T-helper 2 cell treated with Interferon-gamma antibody and Interleukin-4, amounts not matched to agents 5 μg/mL and 100 μg/mL, for 36 hours (primary cell): ENCODE results near the gene ZNF311.
"Not testable (repeated sequence)": the region's sequence is repeated elsewhere in the genome, so short reads cannot be mapped to it uniquely, and the experiment has no call there.

Experiments
- DNase-seq: peaks from one replicate; pipeline ENCODE4 v3.0.0; 2021; ENCODE audit warnings: low spot score
- H3K27ac Mint-ChIP-seq: one replicate; pipeline ENCODE4 v1.8.0; 2021; ENCODE audit warnings: mild to moderate bottlenecking, mixed read lengths
- H3K27me3 Mint-ChIP-seq: one replicate; pipeline ENCODE4 v1.8.0; 2021; ENCODE audit warnings: low read depth, mixed read lengths
- H3K36me3 Mint-ChIP-seq: one replicate; pipeline ENCODE4 v1.8.0; 2021; ENCODE audit warnings: low read depth, mixed read lengths
- H3K4me1 Mint-ChIP-seq: one replicate; pipeline ENCODE4 v1.8.0; 2021; ENCODE audit warnings: low read depth, mixed read lengths
- H3K4me3 Mint-ChIP-seq: one replicate; pipeline ENCODE4 v1.8.0; 2022; ENCODE audit warnings: mild to moderate bottlenecking, moderate library complexity, mixed read lengths
- H3K9me3 Mint-ChIP-seq: one replicate; pipeline ENCODE4 v1.8.0; 2021; ENCODE audit warnings: mixed read lengths

ZNF311 gene

DNA sequence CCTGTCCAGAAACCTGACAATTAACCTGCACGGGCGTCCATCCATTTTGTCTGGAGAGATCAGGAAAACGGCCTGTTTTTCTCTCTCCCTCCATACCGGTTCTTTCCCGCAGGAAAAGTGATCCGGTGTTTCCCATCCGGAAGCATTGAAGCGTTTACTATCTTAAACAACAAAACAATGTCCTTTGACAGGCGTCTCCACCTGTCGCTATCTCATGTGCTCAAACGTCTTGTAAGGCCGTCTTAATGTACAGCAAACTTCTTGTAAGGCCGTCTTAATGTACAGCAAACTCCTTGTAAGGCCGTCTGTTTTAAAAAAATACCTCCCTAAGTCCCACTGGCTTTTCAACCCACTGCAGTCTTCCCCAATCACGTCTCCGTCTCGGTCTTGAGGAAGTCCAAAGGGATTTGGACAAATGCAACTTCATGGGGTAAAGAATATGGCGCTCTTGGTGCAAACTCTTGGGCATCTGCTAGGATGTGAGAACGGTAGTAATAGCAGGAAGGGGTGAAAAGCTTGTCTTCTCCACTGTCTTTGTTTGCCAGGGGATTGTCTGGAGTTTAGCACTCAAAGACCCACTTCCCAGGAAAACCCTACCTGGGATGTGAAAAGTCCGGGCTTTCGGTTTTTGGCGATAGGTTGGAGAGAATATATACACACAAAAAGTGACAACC is 51.4 kb downstream of the ZNF311 start:
- no peaks in the 10 kb centered on the region for H3K36me3 Mint-ChIP-seq
- peaks cover 36% of the 10 kb centered on the region for H3K4me1 Mint-ChIP-seq
- no peak for DNase-seq
- peaks cover 17% of the 10 kb centered on the region for H3K27me3 Mint-ChIP-seq
- peak overlapping the region; percentile 79 for H3K4me3 Mint-ChIP-seq
- H3K9me3 Mint-ChIP-seq: no peaks in the 10 kb centered on the region
- peak overlapping the region; percentile 4 for H3K27ac Mint-ChIP-seq

- Mint-ChIP-seq H3K36me3 (no peaks in the 10 kb centered on the region), H3K4me1 (peaks cover 36% of the 10 kb centered on the region), H3K9me3 (no peaks in the 10 kb centered on the region), H3K27me3 (peaks cover 17% of the 10 kb centered on the region), H3K27ac (no peak overlapping the region), H3K4me3 (peak overlapping the region; percentile 79)
- peak; percentile 47 for DNase-seq
Observed at GRCh38 chr6:28953039-28953584, 52.0 kb downstream of the ZNF311 start.

GRCh38 chr6:28949656-28950195 is 55.4 kb downstream of the ZNF311 start:
- H3K27me3 Mint-ChIP-seq: peaks cover 11% of the 10 kb centered on the region
- not testable (repeated sequence) for H3K4me3 Mint-ChIP-seq, H3K36me3 Mint-ChIP-seq, H3K27ac Mint-ChIP-seq, DNase-seq, H3K9me3 Mint-ChIP-seq
- peaks cover 31% of the 10 kb centered on the region for H3K4me1 Mint-ChIP-seq

- Mint-ChIP-seq H3K36me3 (no peaks in the 10 kb centered on the region), H3K4me3 (no peak overlapping the region), H3K9me3 (no peaks in the 10 kb centered on the region), H3K4me1 (peaks cover 31% of the 10 kb centered on the region), H3K27me3 (peaks cover 16% of the 10 kb centered on the region), H3K27ac (no peak overlapping the region)
- DNase-seq: no peak
Observed at GRCh38 chr6:28948782-28949486, 56.2 kb downstream of the ZNF311 start.

GRCh38 chr6:28947831-28948270 is 57.3 kb downstream of the ZNF311 start:
- Mint-ChIP-seq H3K27ac (no peak overlapping the region), H3K4me3 (no peak overlapping the region), H3K9me3 (no peaks in the 10 kb centered on the region), H3K36me3 (no peaks in the 10 kb centered on the region), H3K27me3 (peaks cover 10% of the 10 kb centered on the region), H3K4me1 (peaks cover 35% of the 10 kb centered on the region)
- no peak for DNase-seq

DNA sequence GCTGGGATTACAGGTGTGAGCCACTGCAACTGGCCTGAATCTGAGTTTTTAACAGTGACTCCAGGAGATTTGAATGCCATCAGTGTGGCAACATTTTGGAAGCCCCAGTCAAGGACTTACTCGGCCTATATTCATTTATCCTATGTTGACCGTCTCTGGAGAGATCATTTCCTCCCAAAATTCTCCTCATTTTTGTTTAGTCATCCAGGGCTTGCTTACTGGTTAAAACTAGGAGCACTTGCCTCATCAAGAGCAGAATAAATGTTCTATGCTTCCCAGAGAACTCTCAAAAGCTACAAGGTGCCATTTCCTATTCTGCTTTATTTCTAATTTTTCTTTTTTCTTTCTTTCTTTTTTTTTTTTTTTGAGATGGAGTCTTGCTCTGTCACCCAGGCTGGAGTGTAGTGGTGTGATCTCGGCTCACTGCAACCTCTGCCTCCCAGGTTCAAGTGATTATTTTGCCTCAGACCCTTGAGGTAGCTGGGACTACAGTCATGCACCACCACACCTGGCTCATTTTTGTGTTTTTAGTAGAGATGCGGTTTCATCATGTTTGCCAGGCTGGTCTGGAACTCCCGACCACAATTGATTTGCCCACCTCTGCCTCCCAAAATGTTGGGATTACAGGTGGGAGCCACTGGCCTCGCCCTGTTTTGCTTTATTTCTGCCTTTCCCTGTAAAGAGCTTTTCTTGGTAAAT is 57.9 kb downstream of the ZNF311 start:
- H3K36me3 Mint-ChIP-seq: no peaks in the 10 kb centered on the region
- H3K4me1 Mint-ChIP-seq: peaks cover 35% of the 10 kb centered on the region
- no peak for DNase-seq
- no peaks in the 10 kb centered on the region for H3K9me3 Mint-ChIP-seq
- H3K27me3 Mint-ChIP-seq: peaks cover 8% of the 10 kb centered on the region
- H3K27ac Mint-ChIP-seq: no peak overlapping the region
- no peak overlapping the region for H3K4me3 Mint-ChIP-seq

DNA sequence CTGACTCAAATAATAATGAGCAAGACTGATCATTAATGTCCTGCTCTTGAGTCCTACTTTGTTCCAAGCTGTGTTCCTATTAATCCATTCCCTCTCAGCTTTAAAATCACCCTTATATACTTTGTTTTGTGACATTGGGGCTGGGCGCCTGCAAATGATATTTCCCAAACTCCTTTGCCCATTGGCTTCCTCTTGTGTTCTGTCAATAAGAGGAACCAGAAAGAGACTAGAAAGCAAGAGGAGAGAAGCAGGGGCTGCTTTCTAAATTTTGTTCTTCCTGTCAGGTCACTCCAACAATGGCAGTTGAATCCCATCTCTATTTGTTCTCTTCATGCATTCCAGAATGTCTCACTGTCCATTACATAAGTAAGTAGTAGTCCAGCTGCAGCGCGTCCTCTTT is 59.8 kb downstream of the ZNF311 start:
- H3K4me3 Mint-ChIP-seq: no peak overlapping the region
- H3K4me1 Mint-ChIP-seq: peaks cover 44% of the 10 kb centered on the region
- no peaks in the 10 kb centered on the region for H3K9me3 Mint-ChIP-seq
- peaks cover 5% of the 10 kb centered on the region for H3K27me3 Mint-ChIP-seq
- H3K36me3 Mint-ChIP-seq: no peaks in the 10 kb centered on the region
- no peak for DNase-seq
- no peak overlapping the region for H3K27ac Mint-ChIP-seq
